ENCODE results near the gene ADARB1.

DNA sequence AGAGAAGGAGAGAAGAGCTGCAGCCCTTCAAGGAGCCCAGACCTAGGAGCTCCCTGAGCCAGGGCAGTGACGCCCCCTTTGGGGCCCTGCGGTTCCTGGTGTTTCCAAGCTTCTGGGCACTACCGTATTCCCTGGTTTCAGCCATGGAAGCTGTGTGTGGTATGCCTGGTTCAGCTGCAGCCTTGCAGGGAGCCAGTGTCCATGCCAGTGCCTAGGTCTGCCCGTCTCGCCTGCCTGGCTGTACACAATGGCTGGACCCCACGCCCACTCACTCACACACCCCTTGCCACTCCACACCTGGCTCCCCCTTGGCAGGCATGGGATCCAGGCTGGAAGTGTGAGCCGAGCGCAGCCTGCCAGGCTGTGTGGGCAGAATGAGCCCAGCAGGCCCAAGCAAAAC, 87.7 kb downstream of the ADARB1 start:
- TF ChIP-seq, protein P1, sequence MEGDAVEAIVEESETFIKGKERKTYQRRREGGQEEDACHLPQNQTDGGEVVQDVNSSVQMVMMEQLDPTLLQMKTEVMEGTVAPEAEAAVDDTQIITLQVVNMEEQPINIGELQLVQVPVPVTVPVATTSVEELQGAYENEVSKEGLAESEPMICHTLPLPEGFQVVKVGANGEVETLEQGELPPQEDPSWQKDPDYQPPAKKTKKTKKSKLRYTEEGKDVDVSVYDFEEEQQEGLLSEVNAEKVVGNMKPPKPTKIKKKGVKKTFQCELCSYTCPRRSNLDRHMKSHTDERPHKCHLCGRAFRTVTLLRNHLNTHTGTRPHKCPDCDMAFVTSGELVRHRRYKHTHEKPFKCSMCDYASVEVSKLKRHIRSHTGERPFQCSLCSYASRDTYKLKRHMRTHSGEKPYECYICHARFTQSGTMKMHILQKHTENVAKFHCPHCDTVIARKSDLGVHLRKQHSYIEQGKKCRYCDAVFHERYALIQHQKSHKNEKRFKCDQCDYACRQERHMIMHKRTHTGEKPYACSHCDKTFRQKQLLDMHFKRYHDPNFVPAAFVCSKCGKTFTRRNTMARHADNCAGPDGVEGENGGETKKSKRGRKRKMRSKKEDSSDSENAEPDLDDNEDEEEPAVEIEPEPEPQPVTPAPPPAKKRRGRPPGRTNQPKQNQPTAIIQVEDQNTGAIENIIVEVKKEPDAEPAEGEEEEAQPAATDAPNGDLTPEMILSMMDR (IDR thresholded peaks at IDR 0.05), result no peak
- TF ChIP-seq POLR2A (IDR thresholded peaks at IDR 0.05), result no peak
